Cortex of kidney (tissue), 1 donor: ENCODE data around the gene MAP2K3.

ENCODE experiments used
- DNase-seq: peaks from one replicate; lab custom pipeline; 2025; lab: John Stamatoyannopoulos, UW

Gene MAP2K3

GRCh38 chr17:21282850-21283249, 1.7 kb upstream of the MAP2K3 start:
- no peak for DNase-seq

GRCh38 chr17:21283482-21284318, 811 bp upstream of the MAP2K3 start:
- DNase-seq: no peak

GRCh38 chr17:21285164-21286065, 904 bp downstream of the MAP2K3 start:
- DNase-seq: no peak

DNA sequence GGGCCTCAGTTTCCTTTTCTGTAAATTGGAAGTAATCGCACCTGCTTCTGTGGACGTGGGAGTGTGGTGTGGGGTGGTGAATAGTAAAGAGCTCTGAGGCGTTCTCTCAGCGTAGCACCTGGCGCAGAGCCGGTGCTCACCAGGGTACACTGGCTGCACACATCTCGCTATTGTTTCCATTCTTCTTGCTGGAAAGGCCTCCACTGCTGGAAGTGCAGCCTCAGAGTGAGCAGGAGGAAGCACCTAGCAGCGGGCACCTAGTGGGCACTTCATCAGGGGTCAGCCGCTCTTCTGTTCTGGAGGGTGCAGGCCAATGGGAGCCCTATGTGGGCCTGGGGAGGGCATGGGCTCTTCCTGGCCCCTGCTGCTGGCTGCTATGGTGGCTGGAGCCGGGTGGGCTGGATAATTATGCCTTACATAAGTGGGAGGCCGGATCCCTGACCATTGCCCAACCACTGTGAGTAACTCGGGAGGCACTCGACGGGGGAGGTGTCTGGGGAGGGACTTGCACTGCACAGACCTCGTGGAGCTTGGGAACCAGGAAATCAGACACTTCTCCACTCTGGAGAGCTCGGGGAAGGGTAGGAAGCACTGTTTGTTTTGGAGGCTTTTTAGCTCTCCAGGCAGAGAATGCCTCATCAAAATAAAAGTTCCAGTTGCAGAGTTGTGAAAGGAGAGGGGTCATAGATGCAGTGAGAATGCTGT, 1.7 kb downstream of the MAP2K3 start:
- no peak for DNase-seq

DNA sequence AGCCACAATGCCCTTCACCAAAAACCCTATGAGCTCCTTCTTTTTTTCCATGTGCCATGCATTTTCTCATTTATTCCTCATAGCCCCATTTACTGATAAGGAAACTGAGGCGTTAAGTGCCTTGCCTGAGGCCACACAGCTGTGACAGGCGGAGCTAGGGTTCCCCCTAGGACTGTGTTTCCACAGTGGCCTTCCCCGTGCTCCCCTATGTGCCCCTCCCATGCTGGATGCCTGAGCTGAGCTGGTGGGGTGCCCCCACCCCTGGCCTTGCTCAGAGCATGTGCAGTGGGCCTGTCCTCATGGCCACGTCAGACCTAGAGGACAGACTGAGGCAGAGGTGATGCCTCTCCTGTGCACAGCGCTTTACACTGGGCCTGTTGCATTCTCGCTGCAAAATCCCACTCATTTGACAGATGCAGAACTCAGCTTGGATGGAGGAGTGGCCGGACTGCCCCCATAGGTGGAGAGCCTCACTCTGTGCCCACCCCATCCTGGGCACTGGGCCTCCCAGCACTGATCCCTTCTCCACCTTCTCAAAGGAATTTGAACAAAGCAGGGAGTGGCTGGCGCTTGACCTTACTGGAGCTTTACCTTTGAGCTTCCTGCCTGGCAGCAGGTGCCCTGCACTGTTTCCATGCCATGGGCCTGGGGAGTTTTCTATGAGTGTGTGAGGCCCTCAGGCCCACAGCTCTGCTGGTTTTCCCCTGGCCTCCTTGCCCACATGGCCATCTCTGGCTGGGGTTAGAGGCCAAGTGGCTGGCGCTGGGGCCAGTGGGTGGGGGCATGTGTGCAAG, 2.6 kb downstream of the MAP2K3 start:
- no peak for DNase-seq

DNA sequence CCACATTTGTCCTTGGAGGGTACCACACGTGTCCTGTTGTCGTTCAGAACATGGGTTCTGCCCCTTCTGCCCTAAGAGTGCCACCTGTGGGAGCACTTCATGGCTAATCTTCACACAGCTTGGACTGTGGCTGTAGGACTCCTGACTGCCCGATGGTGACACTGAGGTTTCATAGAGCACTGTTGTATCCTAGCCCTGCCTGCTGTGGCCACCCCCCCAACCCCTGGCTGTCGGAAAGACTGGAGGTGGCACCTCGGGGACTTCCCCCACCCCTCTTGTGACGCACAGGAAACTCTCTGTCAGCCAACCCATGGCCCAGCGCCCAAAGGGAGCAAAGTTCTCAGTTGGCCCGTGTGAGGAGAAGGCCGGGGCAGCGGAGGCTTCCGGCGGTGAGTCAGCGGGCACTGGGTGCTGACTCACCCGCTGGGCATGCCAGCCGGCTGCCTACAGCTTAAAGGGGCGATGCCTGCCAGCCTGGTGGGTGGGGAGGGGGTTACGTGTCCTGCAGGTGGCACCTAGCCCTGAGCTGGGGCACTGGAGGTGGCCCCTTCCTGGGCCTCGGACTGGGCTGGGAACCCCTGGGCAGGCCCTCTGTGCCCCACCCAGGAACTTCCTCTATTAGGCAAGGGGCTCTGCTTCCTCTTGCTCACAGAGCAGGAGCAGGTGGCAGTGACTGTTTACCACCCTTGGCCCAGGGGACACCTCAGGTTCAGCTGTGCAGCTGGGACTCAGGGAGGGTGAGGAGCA, 3.4 kb downstream of the MAP2K3 start:
- no peak for DNase-seq

GRCh38 chr17:21288571-21289017, 4.1 kb downstream of the MAP2K3 start:
- DNase-seq: no peak

DNA sequence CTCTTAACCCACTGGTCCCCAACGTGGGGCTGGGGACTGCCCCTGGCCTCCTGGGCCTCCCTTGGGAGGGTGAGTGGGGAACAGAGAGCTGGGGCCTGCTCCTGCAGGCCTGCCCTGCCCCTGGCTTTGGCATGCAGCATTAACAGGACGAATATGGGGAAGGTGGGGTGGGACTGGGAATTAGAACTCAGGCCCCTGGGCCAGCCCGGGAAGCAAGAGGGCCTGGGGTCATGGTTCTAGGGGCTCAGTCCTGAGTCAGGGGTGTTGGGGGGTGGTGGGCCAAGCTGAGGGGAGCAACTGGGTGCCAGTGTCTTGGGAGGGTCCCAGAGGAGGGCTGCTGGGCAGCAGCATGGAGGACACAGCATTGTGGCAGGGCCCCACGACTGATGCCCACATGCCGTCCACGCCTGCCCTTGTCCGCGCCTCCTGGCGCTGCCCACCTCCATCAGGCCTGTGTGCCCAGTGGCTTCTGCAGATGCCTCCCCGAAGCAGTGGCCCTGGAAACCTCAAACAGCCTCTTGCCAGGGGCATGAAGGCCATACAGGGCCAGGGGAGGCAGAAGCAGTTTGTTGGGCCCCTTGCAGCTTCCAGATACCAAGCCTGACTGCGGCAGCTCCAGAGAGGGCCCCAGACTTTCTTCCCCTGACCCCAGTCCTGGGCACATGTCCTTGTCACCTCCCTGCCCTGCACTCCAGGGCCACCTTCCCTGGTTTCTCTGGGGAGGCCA, 4.8 kb downstream of the MAP2K3 start:
- no peak for DNase-seq

- no peak for DNase-seq
Measured at GRCh38 chr17:21289902-21290571, 5.5 kb downstream of the MAP2K3 start.

- DNase-seq: no peak
Measured at GRCh38 chr17:21291357-21291756, 6.8 kb downstream of the MAP2K3 start.

- no peak for DNase-seq
Measured at GRCh38 chr17:21291862-21292261, 7.4 kb downstream of the MAP2K3 start.

- DNase-seq: no peak
Measured at GRCh38 chr17:21292867-21293830, 8.6 kb downstream of the MAP2K3 start.

DNA sequence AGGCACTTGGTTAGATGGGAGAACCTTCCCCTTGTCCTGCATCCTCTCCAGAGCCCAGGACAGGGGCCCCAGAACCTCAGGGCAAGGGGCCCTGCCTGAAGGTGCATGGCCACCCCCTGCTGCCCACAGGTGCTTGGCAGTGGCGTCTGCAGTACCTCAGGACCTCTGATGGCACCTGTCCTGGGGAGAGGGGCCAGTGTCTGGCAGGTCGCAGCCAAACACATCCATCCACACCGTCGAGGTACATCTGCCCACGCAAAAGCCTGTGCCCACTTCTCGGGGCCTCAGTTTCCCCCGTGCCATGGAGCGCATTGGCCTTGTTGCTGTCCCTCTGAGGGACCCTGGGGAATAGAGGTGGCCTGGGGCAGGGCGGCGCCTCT, 9.3 kb downstream of the MAP2K3 start:
- DNase-seq: no peak

- no peak for DNase-seq
Measured at GRCh38 chr17:21294321-21295035, 10.0 kb downstream of the MAP2K3 start.

GRCh38 chr17:21295036-21295952, 10.8 kb downstream of the MAP2K3 start:
- no peak for DNase-seq
